Subcutaneous abdominal adipose tissue (tissue), 5 donors: ENCODE results near the gene FBXW11.

Experiments
- H3K27ac ChIP-seq: one replicate; pipeline ENCODE4 v1.7.0; 2013; ENCODE audit warnings: low read depth, mild to moderate bottlenecking, inconsistent platforms, low read length, moderate library complexity
- H3K27me3 ChIP-seq, 5 donors: one replicate each; pipeline ENCODE4 v1.7.0; 2013; ENCODE audit warnings: low read length in 5 of 5, inconsistent platforms in 1 of 5; ENCODE audit not compliant: control insufficient read depth in 5 of 5, insufficient read depth in 4 of 5
- H3K36me3 ChIP-seq, 5 donors: one replicate each; pipeline ENCODE4 v1.7.0; 2013; ENCODE audit warnings: low read length in 5 of 5; ENCODE audit not compliant: control insufficient read depth in 5 of 5, insufficient read depth in 5 of 5
- H3K4me1 ChIP-seq, 5 donors: one replicate each; pipeline ENCODE4 v1.7.0; 2013; ENCODE audit warnings: low read length in 5 of 5, mild to moderate bottlenecking in 3 of 5, moderate library complexity in 1 of 5; ENCODE audit not compliant: control insufficient read depth in 5 of 5, insufficient read depth in 5 of 5
- H3K4me3 ChIP-seq, 5 donors: one replicate each; pipeline ENCODE4 v1.7.0; 2013; ENCODE audit warnings: low read length in 5 of 5, low read depth in 1 of 5
- H3K9ac ChIP-seq, 5 donors: one replicate each; pipeline ENCODE4 v1.7.0; 2013; ENCODE audit warnings: low read length in 5 of 5, mild to moderate bottlenecking in 4 of 5, moderate library complexity in 3 of 5
- H3K9me3 ChIP-seq, 5 donors: one replicate each; pipeline ENCODE4 v1.7.0; 2013; ENCODE audit warnings: low read length in 5 of 5; ENCODE audit not compliant: control insufficient read depth in 5 of 5
- donor health status: healthy.
- donor health status: healthy.
- donor health status: healthy.
- donor health status: healthy.
- donor health status: healthy.

The FBXW11 gene

GRCh38 chr5:172006321-172007174, at the start of gene FBXW11:
Gene FBXW11 (minus strand): TSS chr5:172006638. CDS start chr5:172006502, 136 bp downstream.
- H3K36me3 ChIP-seq, result no peaks in the 10 kb centered on the region
- H3K9me3 ChIP-seq, result no peaks in the 10 kb centered on the region
- peak within 1 kb of the TSS; percentile 97 to 100 (median 99) for H3K9ac ChIP-seq
- H3K4me1 ChIP-seq, result peaks cover 9 to 39% (median 37%) of the 10 kb centered on the region in 5 donors
- no peaks in the 10 kb centered on the region for H3K27me3 ChIP-seq
- H3K27ac ChIP-seq, result peak within 1 kb of the TSS; percentile 96
- peak within 1 kb of the TSS; percentile 83 to 97 (median 97) for H3K4me3 ChIP-seq

DNA sequence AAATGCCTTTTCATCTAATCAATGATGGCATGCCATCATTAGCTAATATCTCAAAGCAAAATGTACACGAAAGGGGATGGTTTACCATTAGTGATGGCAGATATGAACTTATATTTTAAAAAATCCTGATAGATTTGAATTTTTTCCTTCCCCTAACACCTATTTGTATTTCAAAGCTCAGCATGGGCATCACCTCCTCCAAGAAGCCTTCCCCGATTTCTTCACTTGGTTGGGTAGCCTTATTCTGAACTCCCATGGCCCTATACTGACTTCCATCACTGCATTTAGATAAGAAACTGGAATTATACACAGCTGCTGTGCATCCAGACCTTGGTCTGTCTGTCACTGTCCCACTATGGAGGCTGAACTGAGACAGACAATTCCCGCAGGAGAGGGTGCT, 49.6 kb upstream of the FBXW11 start:
- Histone ChIP-seq H3K4me1 (peaks cover 0 to 7% (median 5%) of the 10 kb centered on the region in 5 donors), H3K36me3 (peaks cover 0 to 89% (median 78%) of the 10 kb centered on the region in 5 donors), H3K27me3 (no peaks in the 10 kb centered on the region), H3K4me3 (no peak overlapping the region), H3K27ac (no peak overlapping the region), H3K9me3 (no peaks in the 10 kb centered on the region), H3K9ac (no peak overlapping the region)

- H3K36me3 ChIP-seq, result peaks cover 0 to 89% (median 76%) of the 10 kb centered on the region in 5 donors
These were observed 49.0 kb upstream of the FBXW11 start for GRCh38 chr5:172055421-172055820.

DNA sequence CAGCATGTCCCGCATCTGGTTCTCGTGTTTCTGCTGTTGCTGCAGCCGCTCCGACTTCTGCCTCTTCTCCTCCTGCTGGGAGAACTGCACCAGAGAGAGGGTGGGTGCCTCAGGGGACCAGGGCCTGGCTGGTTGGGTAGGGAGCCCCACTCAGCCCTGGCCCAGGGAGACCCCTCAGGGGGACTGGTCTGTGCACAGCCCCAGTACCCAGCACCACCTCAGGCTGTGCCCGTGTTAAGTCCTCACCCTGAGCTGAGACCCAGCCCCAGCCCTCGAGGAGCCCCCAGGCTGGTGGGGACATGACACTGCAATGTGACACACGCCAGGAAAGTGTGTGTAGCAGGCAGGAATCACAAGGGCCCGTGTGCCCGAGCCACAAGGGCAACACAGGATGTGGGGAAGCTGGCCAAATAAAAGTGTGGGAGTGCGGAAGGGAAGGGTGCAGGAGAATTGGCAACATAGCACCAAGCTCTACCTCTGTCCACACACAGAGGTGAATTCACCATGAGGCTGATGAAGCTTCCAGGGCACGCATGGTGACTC, 48.2 kb upstream of the FBXW11 start:
- H3K9ac ChIP-seq, result no peak overlapping the region
- peaks cover 0 to 7% (median 5%) of the 10 kb centered on the region in 5 donors for H3K4me1 ChIP-seq
- H3K27ac ChIP-seq, result no peak overlapping the region
- H3K36me3 ChIP-seq, result peaks cover 0 to 86% (median 74%) of the 10 kb centered on the region in 5 donors
- no peaks in the 10 kb centered on the region for H3K27me3 ChIP-seq
- H3K4me3 ChIP-seq, result no peak overlapping the region
- no peaks in the 10 kb centered on the region for H3K9me3 ChIP-seq

More at GRCh38 chr5:172055421-172055820, 49.0 kb upstream of the FBXW11 start:
- Histone ChIP-seq H3K4me1 (peaks cover 0 to 7% (median 5%) of the 10 kb centered on the region in 5 donors), H3K27me3 (no peaks in the 10 kb centered on the region), H3K9ac (no peak overlapping the region), H3K4me3 (no peak overlapping the region), H3K9me3 (no peaks in the 10 kb centered on the region), H3K27ac (no peak overlapping the region)

GRCh38 chr5:172052450-172053236, 46.2 kb upstream of the FBXW11 start:
- H3K4me3 ChIP-seq, result no peak overlapping the region
- no peaks in the 10 kb centered on the region for H3K9me3 ChIP-seq
- no peak overlapping the region for H3K27ac ChIP-seq
- no peaks in the 10 kb centered on the region for H3K27me3 ChIP-seq
- peaks cover 0 to 84% (median 70%) of the 10 kb centered on the region in 5 donors for H3K36me3 ChIP-seq
- H3K4me1 ChIP-seq, result peaks cover 0 to 7% (median 5%) of the 10 kb centered on the region in 5 donors
- H3K9ac ChIP-seq, result no peak overlapping the region

GRCh38 chr5:172051643-172052339, 45.4 kb upstream of the FBXW11 start:
- Histone ChIP-seq H3K4me1 (peaks cover 0 to 10% (median 6%) of the 10 kb centered on the region in 5 donors), H3K27ac (no peak overlapping the region), H3K9ac (no peak overlapping the region), H3K9me3 (no peaks in the 10 kb centered on the region), H3K36me3 (peaks cover under 1 to 76% (median 66%) of the 10 kb centered on the region in 5 donors), H3K27me3 (no peaks in the 10 kb centered on the region), H3K4me3 (no peak overlapping the region)

DNA sequence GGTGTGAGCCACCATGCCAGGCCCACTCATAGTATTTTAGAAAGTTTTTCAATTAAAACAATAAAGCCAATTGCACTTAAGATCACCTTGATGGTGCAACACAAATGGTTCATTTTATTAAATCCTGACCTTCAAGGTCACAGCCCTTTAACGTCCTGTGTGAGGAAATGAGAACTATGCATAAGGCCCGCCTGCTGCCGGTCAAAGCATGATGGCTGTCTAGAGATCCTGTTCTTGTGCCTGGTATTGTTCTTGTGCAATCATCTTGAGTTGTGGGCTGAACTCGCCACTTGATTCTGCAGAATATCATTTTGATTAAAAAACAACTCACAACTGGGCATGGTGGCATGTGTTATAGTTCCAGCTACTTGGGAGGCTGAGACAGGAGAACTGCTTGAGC, 43.6 kb upstream of the FBXW11 start:
- Histone ChIP-seq H3K27me3 (no peaks in the 10 kb centered on the region), H3K9ac (no peak overlapping the region), H3K27ac (no peak overlapping the region), H3K36me3 (peaks cover 3 to 69% (median 62%) of the 10 kb centered on the region in 5 donors), H3K4me3 (no peak overlapping the region), H3K4me1 (peaks cover 0 to 10% (median 6%) of the 10 kb centered on the region in 5 donors), H3K9me3 (no peaks in the 10 kb centered on the region)

DNA sequence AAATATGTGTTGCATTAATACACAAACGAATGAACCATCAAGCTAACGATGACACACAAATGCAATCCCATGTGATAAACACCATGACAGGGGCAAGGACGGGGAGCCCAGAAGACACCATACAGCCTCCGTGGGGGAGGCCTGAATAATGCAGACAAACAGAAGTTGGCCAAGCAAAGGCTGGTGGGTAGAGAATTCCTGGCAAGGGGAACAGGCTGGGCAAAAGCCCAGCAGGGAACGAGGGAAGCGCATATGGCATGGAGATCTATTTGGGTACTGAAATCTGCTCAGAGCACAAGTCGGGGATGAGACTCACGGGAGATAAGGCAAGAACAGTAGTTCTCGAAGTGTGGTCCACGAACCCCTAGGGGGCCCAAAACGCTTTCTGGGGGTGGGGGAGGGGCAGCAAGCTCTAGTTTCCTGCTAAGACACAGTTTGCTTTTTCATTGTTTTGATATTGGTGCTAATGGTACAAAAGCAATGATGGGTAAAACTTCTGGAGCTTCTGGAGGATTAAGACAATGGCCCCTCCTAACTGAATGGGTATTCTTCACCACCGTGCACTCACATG, 42.9 kb upstream of the FBXW11 start:
- H3K4me1 ChIP-seq, result peaks cover 0 to 10% (median 6%) of the 10 kb centered on the region in 5 donors
- H3K4me3 ChIP-seq, result no peak overlapping the region
- peaks cover 3 to 69% (median 62%) of the 10 kb centered on the region in 5 donors for H3K36me3 ChIP-seq
- H3K27ac ChIP-seq, result no peak overlapping the region
- no peaks in the 10 kb centered on the region for H3K27me3 ChIP-seq
- no peak overlapping the region for H3K9ac ChIP-seq
- H3K9me3 ChIP-seq, result no peaks in the 10 kb centered on the region

DNA sequence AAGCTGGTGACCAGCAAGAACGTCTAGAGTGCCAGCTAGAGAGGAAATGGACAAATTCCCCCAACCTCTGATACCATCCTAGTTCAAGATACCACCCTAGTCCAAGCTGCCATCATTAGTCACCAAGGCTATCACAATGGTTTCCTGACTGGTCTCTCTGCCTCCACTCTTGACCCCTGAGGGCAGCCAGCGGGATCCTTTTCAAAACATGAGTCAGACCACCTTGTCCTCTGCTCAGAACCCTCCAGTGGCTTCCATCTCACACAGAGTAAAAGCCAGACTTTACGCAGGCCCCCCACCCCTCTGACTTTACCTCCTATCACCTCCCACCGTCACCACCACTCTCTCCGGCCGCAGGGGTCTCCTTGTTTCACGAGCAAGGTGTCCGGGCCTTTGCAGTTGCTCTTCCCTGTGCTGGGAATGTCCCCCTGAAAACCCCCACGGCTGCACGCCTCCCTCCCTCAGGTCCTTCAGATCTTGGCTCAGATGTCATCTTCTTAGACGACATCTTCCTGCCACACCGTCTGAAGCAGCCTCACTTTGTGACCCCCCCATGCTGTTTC, 42.2 kb upstream of the FBXW11 start:
- Histone ChIP-seq H3K9ac (no peak overlapping the region), H3K36me3 (peaks cover 3 to 69% (median 62%) of the 10 kb centered on the region in 5 donors), H3K9me3 (no peaks in the 10 kb centered on the region), H3K4me3 (no peak overlapping the region), H3K27ac (no peak overlapping the region), H3K4me1 (peaks cover 0 to 10% (median 3%) of the 10 kb centered on the region in 5 donors), H3K27me3 (no peaks in the 10 kb centered on the region)
